Loucy (cell line): Measurements from ENCODE around the gene TMEM267.
"Not testable (repeated sequence)": the region's sequence is repeated elsewhere in the genome, so short reads cannot be mapped to it uniquely, and the experiment has no call there.

Experiments used
- H2AFZ ChIP-seq: fragments of 200-600 bp; sonication (generic); 2 replicates; pipeline ENCODE4 v1.6.0; 2016; ENCODE audit warnings: antibody characterized with exemption, mild to moderate bottlenecking, low read length, moderate library complexity
- H3F3A ChIP-seq: fragments of 200-600 bp; 2 replicates; pipeline ENCODE4 v1.6.0; 2016; ENCODE audit warnings: antibody characterized with exemption, low read depth, mild to moderate bottlenecking
- H3K27me3 ChIP-seq: fragments of 200-600 bp; sonication (generic); 2 replicates; pipeline ENCODE4 v1.6.1; 2014; ENCODE audit warnings: low read length, mild to moderate bottlenecking; ENCODE audit not compliant: insufficient read depth, poor library complexity, severe bottlenecking
- H3K36me3 ChIP-seq: fragments of 200-600 bp; sonication (generic); 2 replicates; pipeline ENCODE4 v1.6.1; 2016; ENCODE audit warnings: low read length; ENCODE audit not compliant: insufficient read depth
- H3K4me1 ChIP-seq: fragments of 200-600 bp; sonication (generic); 2 replicates; pipeline ENCODE4 v1.5.1; 2014; ENCODE audit warnings: low read length, mild to moderate bottlenecking; ENCODE audit not compliant: insufficient read depth, poor library complexity, severe bottlenecking
- H3K4me2 ChIP-seq: fragments of 200-600 bp; sonication (generic); 2 replicates; pipeline ENCODE4 v1.6.0; 2014; ENCODE audit warnings: antibody characterized with exemption, low read length, low read depth, mild to moderate bottlenecking; ENCODE audit not compliant: poor library complexity, severe bottlenecking
- H3K4me3 ChIP-seq: fragments of 200-600 bp; sonication (generic); 2 replicates; pipeline ENCODE4 v1.5.1; 2014; ENCODE audit warnings: low read length, mild to moderate bottlenecking, mixed read lengths; ENCODE audit not compliant: poor library complexity, severe bottlenecking
- H3K79me2 ChIP-seq: fragments of 200-600 bp; sonication (generic); 2 replicates; pipeline ENCODE4 v1.6.1; 2014; ENCODE audit warnings: low read length; ENCODE audit not compliant: insufficient read depth
- H3K9ac ChIP-seq: fragments of 200-600 bp; sonication (generic); 2 replicates; pipeline ENCODE4 v1.6.0; 2014; ENCODE audit warnings: mild to moderate bottlenecking, low read depth, low read length, moderate library complexity; ENCODE audit not compliant: poor library complexity, severe bottlenecking
- H3K9me2 ChIP-seq: fragments of 200-600 bp; sonication (generic); replicated peaks from 2 replicates; pipeline ENCODE4 v1.6.1; 2016; ENCODE audit warnings: low read depth, low read length, mixed read lengths
- H3K9me3 ChIP-seq: fragments of 200-600 bp; sonication (generic); 2 replicates; pipeline ENCODE4 v1.6.1; 2014; ENCODE audit warnings: mild to moderate bottlenecking, antibody characterized with exemption, low read length, low read depth; ENCODE audit not compliant: insufficient read depth
- H4K20me1 ChIP-seq: fragments of 200-600 bp; sonication (generic); 2 replicates; pipeline ENCODE4 v1.6.0; 2014; ENCODE audit warnings: antibody characterized with exemption, low read length, mild to moderate bottlenecking; ENCODE audit not compliant: insufficient read depth, poor library complexity, severe bottlenecking
- EZH2phosphoT487 ChIP-seq: fragments of 200-600 bp; IDR thresholded peaks from 2 replicates; pipeline ENCODE4 v1.6.1; 2018; ENCODE audit warnings: antibody characterized with exemption, mild to moderate bottlenecking, moderate library complexity, borderline replicate concordance
- TF ChIP-seq, protein P1 (sequence below): fragments of 200-600 bp; sonication (generic); conservative IDR thresholded peaks from 2 replicates; pipeline ENCODE4 v1.5.1; 2014; ENCODE audit warnings: mild to moderate bottlenecking, antibody characterized with exemption, low read length

TMEM267 gene

DNA sequence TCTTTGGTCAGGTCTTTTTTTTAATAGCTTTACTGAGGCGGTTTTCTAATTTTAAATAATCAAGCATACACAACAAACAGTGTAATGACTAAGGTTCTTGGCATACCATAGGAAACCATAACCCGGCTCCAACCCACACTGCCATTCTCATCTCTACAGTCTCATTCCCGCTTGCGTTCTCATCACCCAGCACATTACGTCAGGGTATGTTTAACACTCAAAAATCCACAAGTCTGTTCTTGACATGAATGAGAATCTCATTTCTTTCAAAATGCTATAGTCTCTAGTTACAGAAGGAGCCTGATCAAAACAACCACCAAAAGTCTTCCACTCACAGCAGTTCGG lies 30.8 kb upstream of the TMEM267 start:
- peak overlapping the region; percentile 84 for H3K9ac ChIP-seq
- peak overlapping the region; percentile 87 for H3K4me2 ChIP-seq
- peak overlapping the region; percentile 85 for H2AFZ ChIP-seq
- H3K79me2 ChIP-seq, result peaks cover 39% of the 10 kb centered on the region
- H3K9me2 ChIP-seq, result no peaks in the 10 kb centered on the region
- H3K4me1 ChIP-seq, result peaks cover 26% of the 10 kb centered on the region
- H3K4me3 ChIP-seq, result peak overlapping the region; percentile 76
- H3F3A ChIP-seq, result no peaks in the 10 kb centered on the region
- H3K36me3 ChIP-seq, result no peaks in the 10 kb centered on the region
- peaks cover 5% of the 10 kb centered on the region for H4K20me1 ChIP-seq
- no peaks in the 10 kb centered on the region for H3K9me3 ChIP-seq
- H3K27me3 ChIP-seq, result no peaks in the 10 kb centered on the region
- no peak for TF ChIP-seq EZH2phosphoT487
- TF ChIP-seq, protein P1, sequence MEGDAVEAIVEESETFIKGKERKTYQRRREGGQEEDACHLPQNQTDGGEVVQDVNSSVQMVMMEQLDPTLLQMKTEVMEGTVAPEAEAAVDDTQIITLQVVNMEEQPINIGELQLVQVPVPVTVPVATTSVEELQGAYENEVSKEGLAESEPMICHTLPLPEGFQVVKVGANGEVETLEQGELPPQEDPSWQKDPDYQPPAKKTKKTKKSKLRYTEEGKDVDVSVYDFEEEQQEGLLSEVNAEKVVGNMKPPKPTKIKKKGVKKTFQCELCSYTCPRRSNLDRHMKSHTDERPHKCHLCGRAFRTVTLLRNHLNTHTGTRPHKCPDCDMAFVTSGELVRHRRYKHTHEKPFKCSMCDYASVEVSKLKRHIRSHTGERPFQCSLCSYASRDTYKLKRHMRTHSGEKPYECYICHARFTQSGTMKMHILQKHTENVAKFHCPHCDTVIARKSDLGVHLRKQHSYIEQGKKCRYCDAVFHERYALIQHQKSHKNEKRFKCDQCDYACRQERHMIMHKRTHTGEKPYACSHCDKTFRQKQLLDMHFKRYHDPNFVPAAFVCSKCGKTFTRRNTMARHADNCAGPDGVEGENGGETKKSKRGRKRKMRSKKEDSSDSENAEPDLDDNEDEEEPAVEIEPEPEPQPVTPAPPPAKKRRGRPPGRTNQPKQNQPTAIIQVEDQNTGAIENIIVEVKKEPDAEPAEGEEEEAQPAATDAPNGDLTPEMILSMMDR, result no peak

- H3K79me2 ChIP-seq, result peaks cover 42% of the 10 kb centered on the region
- H2AFZ ChIP-seq, result no peak overlapping the region
- H3F3A ChIP-seq, result no peaks in the 10 kb centered on the region
- TF ChIP-seq, protein P1, result no peak
- TF ChIP-seq EZH2phosphoT487, result no peak
- H3K4me1 ChIP-seq, result peaks cover 26% of the 10 kb centered on the region
- peak overlapping the region; percentile 76 for H3K4me3 ChIP-seq
- H3K4me2 ChIP-seq, result peak overlapping the region; percentile 87
- H3K27me3 ChIP-seq, result no peaks in the 10 kb centered on the region
- H4K20me1 ChIP-seq, result peaks cover 5% of the 10 kb centered on the region
- no peaks in the 10 kb centered on the region for H3K9me3 ChIP-seq
- H3K9ac ChIP-seq, result peak overlapping the region; percentile 84
- no peaks in the 10 kb centered on the region for H3K36me3 ChIP-seq
- no peaks in the 10 kb centered on the region for H3K9me2 ChIP-seq
Measured at GRCh38 chr5:43514025-43514424, 30.4 kb upstream of the TMEM267 start.

DNA sequence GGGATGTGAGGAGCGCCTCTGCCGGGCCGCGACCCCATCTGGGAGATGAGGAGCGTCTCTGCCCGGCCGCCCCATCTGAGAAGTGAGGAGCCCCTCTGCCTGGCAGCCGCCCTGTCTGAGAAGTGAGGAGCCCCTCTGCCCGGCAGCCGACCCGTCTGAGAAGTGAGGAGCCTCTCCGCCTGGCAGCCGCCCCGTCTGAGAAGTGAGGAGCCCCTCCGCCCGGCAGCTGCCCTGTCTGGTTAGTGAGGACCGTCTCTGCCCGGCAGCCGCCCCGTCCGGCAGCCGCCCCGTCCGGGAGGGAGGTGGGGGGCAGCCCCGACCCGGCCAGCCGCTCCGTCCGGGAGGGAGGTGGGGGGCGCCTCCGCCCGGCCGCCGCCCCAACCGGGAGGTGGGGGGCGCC lies 27.4 kb upstream of the TMEM267 start:
- not testable (repeated sequence) for H3K4me3 ChIP-seq, H3F3A ChIP-seq, H3K9me2 ChIP-seq, H3K9me3 ChIP-seq, H3K27me3 ChIP-seq, H3K4me2 ChIP-seq, H4K20me1 ChIP-seq, H3K36me3 ChIP-seq, H2AFZ ChIP-seq, H3K9ac ChIP-seq
- peaks cover 57% of the 10 kb centered on the region for H3K79me2 ChIP-seq
- H3K4me1 ChIP-seq, result peaks cover 30% of the 10 kb centered on the region

DNA sequence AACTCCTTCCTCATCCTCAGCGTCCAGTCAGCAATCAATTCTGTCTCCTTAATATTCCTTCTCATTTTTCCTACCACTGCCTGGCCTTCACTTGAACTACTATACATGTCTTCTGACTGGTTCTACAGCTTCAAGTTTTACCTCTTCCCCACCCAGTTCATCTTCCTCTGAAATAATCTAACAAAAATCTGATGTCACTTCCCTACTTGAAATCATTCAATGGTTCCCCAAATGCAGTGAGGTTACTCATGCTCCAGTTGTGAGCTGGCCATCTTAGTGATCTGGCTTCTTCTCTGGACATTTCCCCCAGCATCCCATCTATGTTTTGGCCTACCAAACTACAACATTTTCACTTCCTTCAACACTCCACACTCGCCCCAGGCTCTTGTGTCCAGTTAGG lies 14.9 kb upstream of the TMEM267 start:
- no peak overlapping the region for H2AFZ ChIP-seq
- H3K4me1 ChIP-seq, result no peaks in the 10 kb centered on the region
- H3F3A ChIP-seq, result no peaks in the 10 kb centered on the region
- no peak overlapping the region for H3K4me3 ChIP-seq
- TF ChIP-seq, protein P1, result no peak
- no peak for TF ChIP-seq EZH2phosphoT487
- H3K9me3 ChIP-seq, result no peaks in the 10 kb centered on the region
- H3K9me2 ChIP-seq, result no peaks in the 10 kb centered on the region
- no peaks in the 10 kb centered on the region for H3K79me2 ChIP-seq
- no peak overlapping the region for H3K4me2 ChIP-seq
- no peaks in the 10 kb centered on the region for H3K27me3 ChIP-seq
- H3K9ac ChIP-seq, result no peak overlapping the region
- no peaks in the 10 kb centered on the region for H4K20me1 ChIP-seq
- H3K36me3 ChIP-seq, result peaks cover 5% of the 10 kb centered on the region; the same call in 1 of the 2 replicates
